ENCODE results near the gene IL17RB.

Gene IL17RB

DNA sequence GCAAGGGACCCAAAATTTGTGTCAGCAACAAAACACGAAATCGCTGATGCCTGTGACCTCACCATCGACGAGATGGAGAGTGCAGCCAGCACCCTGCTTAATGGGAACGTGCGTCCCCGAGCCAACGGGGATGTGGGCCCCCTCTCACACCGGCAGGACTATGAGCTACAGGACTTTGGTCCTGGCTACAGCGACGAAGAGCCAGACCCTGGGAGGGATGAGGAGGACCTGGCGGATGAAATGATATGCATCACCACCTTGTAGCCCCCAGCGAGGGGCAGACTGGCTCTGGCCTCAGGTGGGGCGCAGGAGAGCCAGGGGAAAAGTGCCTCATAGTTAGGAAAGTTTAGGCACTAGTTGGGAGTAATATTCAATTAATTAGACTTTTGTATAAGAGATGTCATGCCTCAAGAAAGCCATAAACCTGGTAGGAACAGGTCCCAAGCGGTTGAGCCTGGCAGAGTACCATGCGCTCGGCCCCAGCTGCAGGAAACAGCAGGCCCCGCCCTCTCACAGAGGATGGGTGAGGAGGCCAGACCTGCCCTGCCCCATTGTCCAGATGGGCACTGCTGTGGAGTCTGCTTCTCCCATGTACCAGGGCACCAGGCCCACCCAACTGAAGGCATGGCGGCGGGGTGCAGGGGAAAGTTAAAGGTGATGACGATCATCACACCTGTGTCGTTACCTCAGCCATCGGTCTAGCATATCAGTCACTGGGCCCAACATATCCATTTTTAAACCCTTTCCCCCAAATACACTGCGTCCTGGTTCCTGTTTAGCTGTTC is 35.0 kb upstream of the IL17RB start:
- no peak for DNase-seq (ENCODE audit: extremely low read depth in 1 of 2, low read depth in 1 of 2)

GRCh38 chr3:53812434-53812833 is 33.9 kb upstream of the IL17RB start:
- no peak for DNase-seq (ENCODE audit: extremely low read depth in 1 of 2, low read depth in 1 of 2)

- DNase-seq (ENCODE audit: extremely low read depth in 1 of 2, low read depth in 1 of 2) = no peak
These were observed 33.1 kb upstream of the IL17RB start for GRCh38 chr3:53813229-53813628.

DNA sequence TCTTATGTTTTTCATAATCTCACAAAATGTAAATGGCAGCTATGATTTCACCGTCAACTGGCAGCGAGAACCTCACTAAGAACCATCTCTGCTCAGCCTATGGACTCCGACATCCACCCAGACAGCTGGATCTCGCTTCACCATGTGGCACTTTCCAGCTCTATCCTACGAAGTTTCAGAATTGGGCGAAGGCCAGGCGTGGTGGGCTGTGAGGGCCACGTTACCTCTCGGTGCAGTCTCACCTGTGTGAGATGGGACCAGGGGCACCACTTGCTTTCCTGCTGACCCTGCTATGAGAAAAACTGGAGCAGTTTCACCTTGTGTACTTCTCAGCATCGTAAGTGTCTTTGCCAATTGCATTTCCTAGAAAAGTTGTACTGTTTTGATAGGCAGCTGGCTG is 32.5 kb upstream of the IL17RB start:
- DNase-seq (ENCODE audit: extremely low read depth in 1 of 2, low read depth in 1 of 2) = no peak

GRCh38 chr3:53815067-53815466 is 31.3 kb upstream of the IL17RB start:
- no peak for DNase-seq (ENCODE audit: extremely low read depth in 1 of 2, low read depth in 1 of 2)

DNA sequence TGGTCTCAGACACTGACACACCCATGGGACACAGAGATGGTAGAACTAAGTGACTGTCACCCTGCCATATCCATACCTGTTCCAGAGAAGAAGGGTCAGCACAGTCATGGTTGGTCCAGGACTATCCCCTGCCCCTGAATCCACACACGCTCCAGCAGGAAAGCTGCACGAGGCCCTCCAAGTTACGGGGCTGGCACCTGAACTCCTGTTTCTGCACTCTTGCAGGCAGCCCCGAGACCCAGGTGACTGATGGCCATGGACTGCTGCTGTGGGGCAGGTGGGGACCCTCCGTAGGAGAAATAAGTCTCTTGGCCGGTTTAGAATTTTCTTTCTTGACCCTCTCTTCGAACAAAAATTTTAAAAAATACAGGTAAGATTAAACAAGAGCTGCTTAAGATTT is 30.7 kb upstream of the IL17RB start:
- no peak for DNase-seq (ENCODE audit: extremely low read depth in 1 of 2, low read depth in 1 of 2)

- DNase-seq (ENCODE audit: extremely low read depth in 1 of 2, low read depth in 1 of 2) = no peak
These were observed 29.9 kb upstream of the IL17RB start for GRCh38 chr3:53816425-53816824.

DNA sequence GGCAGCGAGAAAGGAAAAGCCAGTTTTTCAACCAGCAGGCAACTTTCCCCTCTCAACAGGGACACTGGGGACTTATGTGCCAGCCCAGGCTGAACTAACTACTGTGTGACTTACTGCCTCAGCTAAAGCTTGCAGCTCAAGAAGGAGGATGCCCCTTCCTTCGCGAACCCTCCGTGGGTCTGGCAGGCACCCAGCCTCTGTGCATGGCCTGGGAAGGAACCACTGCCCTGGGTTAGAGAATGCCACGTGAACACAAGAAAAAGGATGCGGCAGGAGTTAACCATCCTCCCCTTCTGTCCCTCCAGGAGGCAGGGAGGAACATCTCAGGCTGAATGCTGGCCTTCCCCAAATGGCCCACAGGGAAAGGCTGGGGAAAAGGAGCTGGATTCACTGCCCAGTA is 29.2 kb upstream of the IL17RB start:
- DNase-seq (ENCODE audit: extremely low read depth in 1 of 2, low read depth in 1 of 2) = no peak

DNA sequence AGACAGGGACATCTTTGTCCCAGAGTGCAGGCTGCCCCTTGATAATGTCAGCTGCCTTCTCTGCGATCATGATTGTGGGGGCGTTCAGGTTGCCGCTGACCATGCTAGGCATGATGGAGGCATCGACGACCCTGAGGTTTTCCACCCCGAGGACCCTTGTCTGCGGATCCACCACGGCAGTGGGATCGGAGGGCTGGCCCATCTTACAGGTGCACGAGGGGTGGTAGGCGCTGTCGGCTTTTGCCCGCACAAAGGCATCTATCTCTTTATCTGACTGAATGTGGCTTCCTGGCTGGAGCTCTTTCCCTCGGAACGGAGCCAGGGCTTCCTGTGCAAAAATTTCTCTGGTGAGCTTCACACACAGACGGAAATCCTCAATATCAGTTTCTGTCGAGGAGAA is 28.6 kb upstream of the IL17RB start:
- DNase-seq (ENCODE audit: extremely low read depth in 1 of 2, low read depth in 1 of 2) = no peak

- no peak for DNase-seq (ENCODE audit: extremely low read depth in 1 of 2, low read depth in 1 of 2)
These were observed 27.9 kb upstream of the IL17RB start for GRCh38 chr3:53818221-53819162.

DNA sequence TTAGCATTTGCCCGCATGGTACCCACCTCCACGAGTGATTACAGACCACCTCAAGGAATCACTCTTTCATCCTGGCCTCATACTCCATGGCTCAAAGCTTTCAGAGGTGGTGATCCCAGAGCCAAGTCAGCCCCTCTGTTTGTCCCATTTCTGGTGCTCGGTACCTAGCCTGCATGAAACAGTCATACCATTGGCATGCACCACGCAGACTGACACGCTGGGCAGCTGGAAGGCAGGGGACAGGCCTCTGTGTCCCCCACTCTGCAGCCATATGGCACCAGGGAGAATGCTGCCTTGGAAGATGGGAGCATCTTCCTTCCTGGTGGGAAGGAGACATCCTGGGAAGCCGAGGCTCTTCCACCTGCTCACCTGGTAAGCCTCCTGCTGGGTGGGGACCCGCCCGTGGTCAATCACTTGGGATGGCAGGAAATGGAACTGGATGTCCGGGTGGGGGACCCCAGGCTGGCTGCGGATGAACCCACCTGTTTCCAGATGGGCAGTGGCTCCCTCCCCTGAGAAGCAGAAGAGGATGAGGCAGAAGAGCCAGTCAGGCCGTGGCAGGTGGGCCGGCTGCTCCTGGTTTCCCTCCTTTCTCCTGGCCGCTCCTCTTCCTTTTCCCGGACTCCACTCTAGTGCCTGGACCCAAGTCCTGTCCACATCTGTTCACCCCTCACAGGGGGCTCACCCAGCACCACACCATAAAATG is 27.1 kb upstream of the IL17RB start:
- no peak for DNase-seq (ENCODE audit: extremely low read depth in 1 of 2, low read depth in 1 of 2)

- DNase-seq (ENCODE audit: extremely low read depth in 1 of 2, low read depth in 1 of 2) = no peak
These were observed 26.3 kb upstream of the IL17RB start for GRCh38 chr3:53820084-53820483.

- no peak for DNase-seq (ENCODE audit: extremely low read depth in 1 of 2, low read depth in 1 of 2)
These were observed 25.4 kb upstream of the IL17RB start for GRCh38 chr3:53820756-53821580.

DNA sequence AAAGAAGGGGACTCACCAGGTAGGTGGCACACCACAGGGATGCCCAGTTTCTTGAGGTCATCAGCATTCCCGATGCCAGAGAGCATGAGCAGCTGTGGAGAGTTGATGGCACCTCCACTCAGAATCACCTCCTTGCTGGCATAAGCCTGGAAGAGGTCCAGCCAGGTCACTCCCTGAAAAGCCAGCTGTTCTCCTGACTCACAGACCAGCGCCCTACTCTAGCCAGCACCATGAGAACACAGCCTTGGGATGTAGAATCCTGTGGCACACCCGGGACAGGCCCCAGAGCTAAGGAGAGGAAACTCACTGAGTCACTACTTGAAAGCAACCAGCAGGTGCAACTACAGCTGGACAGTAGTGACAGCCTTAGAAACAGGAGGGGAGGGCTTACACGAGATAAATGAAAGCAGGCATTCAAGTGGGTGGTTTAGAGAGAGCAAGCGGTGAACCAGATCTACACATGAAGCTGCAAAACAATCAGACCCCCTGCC is 24.7 kb upstream of the IL17RB start:
- no peak for DNase-seq (ENCODE audit: extremely low read depth in 1 of 2, low read depth in 1 of 2)

- DNase-seq (ENCODE audit: extremely low read depth in 1 of 2, low read depth in 1 of 2) = no peak
These were observed 24.0 kb upstream of the IL17RB start for GRCh38 chr3:53822331-53822741.

GRCh38 chr3:53823026-53823955 is 23.1 kb upstream of the IL17RB start:
- no peak for DNase-seq (ENCODE audit: extremely low read depth in 1 of 2, low read depth in 1 of 2)

GRCh38 chr3:53823956-53824657 is 22.3 kb upstream of the IL17RB start:
- no peak for DNase-seq (ENCODE audit: extremely low read depth in 1 of 2, low read depth in 1 of 2)

DNA sequence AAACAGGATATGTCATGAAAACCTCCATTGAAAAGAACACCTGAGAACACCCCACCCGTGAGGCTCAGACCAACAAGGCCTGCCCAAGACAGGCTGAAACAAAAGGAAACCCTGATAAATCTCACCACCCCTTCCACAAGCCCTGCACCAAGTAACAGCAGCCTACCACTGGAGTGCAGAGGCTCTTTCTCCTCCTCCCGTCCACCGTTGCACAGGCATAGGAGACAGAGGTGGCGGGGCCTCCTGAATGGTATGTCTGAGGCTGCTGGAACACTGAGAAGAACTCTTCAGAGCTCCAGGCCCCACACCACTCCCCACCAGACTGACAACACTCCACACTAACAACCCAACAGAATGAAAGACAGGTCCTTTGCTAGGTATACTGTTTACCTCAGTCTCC is 21.6 kb upstream of the IL17RB start:
- no peak for DNase-seq (ENCODE audit: extremely low read depth in 1 of 2, low read depth in 1 of 2)

GRCh38 chr3:53826048-53826447 is 20.3 kb upstream of the IL17RB start:
- no peak for DNase-seq (ENCODE audit: extremely low read depth in 1 of 2, low read depth in 1 of 2)
